Upper lobe of left lung (tissue), 6 donors: ENCODE results near the gene KCNMA1. TPM values are rescaled to one million over a fixed set of nuclear protein-coding genes. Genes with fewer than 3 reads are reported as not detected.
"Not testable (repeated sequence)": the region's sequence is repeated elsewhere in the genome, so short reads cannot be mapped to it uniquely, and the experiment has no call there.

Source experiments
- ATAC-seq, 2 donors: fragments of 200-7000 bp; cut with Tn5 transposase; one replicate each; pipeline ENCODE4 v1.9.1; 2022; ENCODE audit warnings: mild to moderate bottlenecking in 2 of 2, moderate library complexity in 2 of 2; ENCODE audit not compliant: low FRiP score in 2 of 2
- DNase-seq, 2 donors: peaks; one replicate each; pipeline ENCODE4 v3.0.0-alpha.2; 2019 to 2020
- H3K27ac ChIP-seq, 4 donors: fragments of 200-600 bp; sonication (generic); one replicate each; pipeline ENCODE4 v1.5.1; 2016 to 2019
- H3K27me3 ChIP-seq, 4 donors: fragments of 200-600 bp; sonication (generic); one replicate each; pipeline ENCODE4 v1.5.1; 2017 to 2019
- H3K36me3 ChIP-seq, 4 donors: fragments of 200-600 bp; sonication (generic); one replicate each; pipeline ENCODE4 v1.5.1; 2016 to 2019
- H3K4me1 ChIP-seq, 4 donors: fragments of 200-600 bp; sonication (generic); one replicate each; pipeline ENCODE4 v1.5.1; 2018 to 2019
- H3K4me3 ChIP-seq, 4 donors: fragments of 200-600 bp; sonication (generic); one replicate each; pipeline ENCODE4 v1.5.1; 2017 to 2019; ENCODE audit warnings: mild to moderate bottlenecking in 2 of 4, moderate library complexity in 1 of 4
- H3K9me3 ChIP-seq, 4 donors: fragments of 200-600 bp; sonication (generic); one replicate each; pipeline ENCODE4 v1.5.1; 2018 to 2019
- EP300 ChIP-seq, 4 donors: sonication (generic); formaldehyde crosslinking; IDR thresholded peaks; one replicate each; pipeline ENCODE4 v1.5.1; 2017; ENCODE audit warnings: antibody characterized with exemption in 4 of 4, control low read depth in 2 of 4
- POLR2A ChIP-seq, 4 donors: fragments of 450-650 bp; IDR thresholded peaks; one replicate each; pipeline ENCODE4 v1.5.1; 2016 to 2017; ENCODE audit warnings: antibody characterized with exemption in 4 of 4, mild to moderate bottlenecking in 2 of 4
- POLR2AphosphoS5 ChIP-seq, 2 donors: sonication (generic); formaldehyde crosslinking; IDR thresholded peaks; one replicate each; pipeline ENCODE4 v1.5.1; 2017; ENCODE audit warnings: antibody characterized with exemption in 2 of 2
- WGBS, 2 donors: methylation state at CpG; one replicate each; pipeline ENCODE4 v1.1.5; 2017 to 2018; 5-methylcytosine and 5-hydroxymethylcytosine counted together
- total RNA-seq, 6 donors: library from RNA; depleted of rRNA in 4 of 6; stranded (reverse); fragments of >200 nt in 4 of 6; gene quantifications; one replicate each; pipeline versions ENCODE4 v1.1.0 to v1.2.1, GENCODE V29; 2016 to 2021
- TF ChIP-seq, protein P1 (sequence below), 6 experiments: fragments of 450-650 bp in 4 of 6; fragments of 200-600 bp in 2 of 6; sonication (generic) in 2 of 6; IDR thresholded peaks; one replicate each; pipeline ENCODE4 v1.5.1; 2016 to 2019; ENCODE audit warnings: antibody characterized with exemption in 6 of 6
- donor health status: DM: no; HTN: no; CAD: no; lungs with moderate emphysema.
- donor health status: DM: no; HTN: yes; CAD: no; lungs with severe emphysema.

Gene KCNMA1
- total RNA-seq, 6 donors from 2014 or later: 5.8 to 107 (median 22.0) TPM

- H3K36me3 ChIP-seq: no peaks in the 10 kb centered on the region
These were observed 244.8 kb downstream of the KCNMA1 start for GRCh38 chr10:77392851-77393250.

DNA sequence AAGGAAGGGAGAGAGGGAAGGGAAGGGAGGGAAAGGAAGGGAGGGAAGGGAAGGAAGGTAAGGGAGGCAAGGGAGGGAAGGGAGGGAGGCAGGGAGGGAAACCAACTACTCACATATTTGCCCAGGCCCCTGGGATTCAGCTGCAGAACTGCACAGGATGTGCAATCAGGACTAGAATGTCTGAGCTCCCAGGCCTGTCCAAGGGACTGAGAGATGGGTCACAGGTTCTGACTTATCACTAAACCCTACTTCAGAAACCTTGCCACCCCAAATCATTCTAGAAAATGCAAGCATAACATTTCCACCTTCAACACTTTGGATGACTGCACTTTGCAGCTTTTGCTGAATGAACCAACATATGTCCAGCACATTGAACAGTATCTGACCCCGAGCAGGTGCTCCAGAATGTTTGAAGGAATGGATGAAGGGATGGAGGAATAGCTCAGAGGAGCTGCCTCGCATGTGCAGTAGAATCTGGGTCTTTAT lies 245.3 kb downstream of the KCNMA1 start:
- peak; percentile 5 to 36 for ATAC-seq
- H3K27ac ChIP-seq: no peak overlapping the region
- no peak for TF ChIP-seq POLR2A (IDR thresholded peaks at IDR 0.05)
- no peak for TF ChIP-seq POLR2AphosphoS5 (IDR thresholded peaks at IDR 0.05)
- TF ChIP-seq EP300 (IDR thresholded peaks at IDR 0.05): no peak
- TF ChIP-seq, protein P1, sequence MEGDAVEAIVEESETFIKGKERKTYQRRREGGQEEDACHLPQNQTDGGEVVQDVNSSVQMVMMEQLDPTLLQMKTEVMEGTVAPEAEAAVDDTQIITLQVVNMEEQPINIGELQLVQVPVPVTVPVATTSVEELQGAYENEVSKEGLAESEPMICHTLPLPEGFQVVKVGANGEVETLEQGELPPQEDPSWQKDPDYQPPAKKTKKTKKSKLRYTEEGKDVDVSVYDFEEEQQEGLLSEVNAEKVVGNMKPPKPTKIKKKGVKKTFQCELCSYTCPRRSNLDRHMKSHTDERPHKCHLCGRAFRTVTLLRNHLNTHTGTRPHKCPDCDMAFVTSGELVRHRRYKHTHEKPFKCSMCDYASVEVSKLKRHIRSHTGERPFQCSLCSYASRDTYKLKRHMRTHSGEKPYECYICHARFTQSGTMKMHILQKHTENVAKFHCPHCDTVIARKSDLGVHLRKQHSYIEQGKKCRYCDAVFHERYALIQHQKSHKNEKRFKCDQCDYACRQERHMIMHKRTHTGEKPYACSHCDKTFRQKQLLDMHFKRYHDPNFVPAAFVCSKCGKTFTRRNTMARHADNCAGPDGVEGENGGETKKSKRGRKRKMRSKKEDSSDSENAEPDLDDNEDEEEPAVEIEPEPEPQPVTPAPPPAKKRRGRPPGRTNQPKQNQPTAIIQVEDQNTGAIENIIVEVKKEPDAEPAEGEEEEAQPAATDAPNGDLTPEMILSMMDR (IDR thresholded peaks at IDR 0.05): no peak

More at GRCh38 chr10:77392851-77393250, 244.8 kb downstream of the KCNMA1 start:
- Histone ChIP-seq H3K9me3 (no peaks in the 10 kb centered on the region), H3K4me3 (no peak overlapping the region), H3K27ac (no peak overlapping the region), H3K27me3 (no peaks in the 10 kb centered on the region), H3K4me1 (peaks cover 0 to 18% (median 6%) of the 10 kb centered on the region in 4 donors)
- WGBS, 2 donors: 27 to 29% methylated on average over 5 to 6 of the region's 6 CpGs
- peak; percentile 14 to 24 for TF ChIP-seq POLR2AphosphoS5 (IDR thresholded peaks at IDR 0.05)
- TF ChIP-seq POLR2A (IDR thresholded peaks at IDR 0.05): no peak
- ATAC-seq: peak; percentile 57 to 70
- peak in 1 of 2 donors; percentile 65 for DNase-seq

DNA sequence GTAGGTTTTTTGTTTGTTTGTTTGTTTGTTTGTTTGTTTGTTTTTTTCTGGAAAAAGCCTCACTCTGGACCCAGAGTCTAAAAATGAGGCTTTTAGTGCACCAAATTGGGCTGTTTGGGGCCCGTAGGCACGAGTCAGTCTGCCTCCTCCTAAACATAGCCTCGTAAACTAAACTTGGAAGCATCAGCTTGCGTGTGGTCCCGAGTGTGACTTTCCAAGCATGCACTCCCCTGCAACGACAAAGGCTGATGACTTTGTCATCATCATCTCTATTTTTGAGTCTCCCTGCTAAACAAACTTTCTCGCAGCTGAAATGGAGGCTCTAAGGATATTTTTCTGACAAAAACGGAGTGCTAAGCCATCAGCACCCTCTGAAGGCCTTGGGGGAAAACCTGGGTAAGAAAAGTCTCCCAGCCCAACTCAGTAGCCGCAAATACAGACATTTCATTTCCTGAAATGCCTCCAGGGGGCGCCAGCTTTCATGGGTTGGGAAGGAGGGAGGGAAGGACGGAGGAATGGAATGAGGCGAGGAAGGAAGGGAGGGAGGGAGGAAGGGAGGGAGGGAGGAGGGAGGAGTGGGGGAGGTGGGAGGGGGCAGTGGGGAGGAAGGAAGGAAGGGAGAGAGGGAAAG lies 245.9 kb downstream of the KCNMA1 start:
- Histone ChIP-seq H3K27ac (no peak overlapping the region), H3K9me3 (no peaks in the 10 kb centered on the region)
- 33 to 35% methylated on average over 10 to 12 of the region's 12 CpGs for WGBS, 2 donors

More for the DNA sequence above, 245.3 kb downstream of the KCNMA1 start:
- Histone ChIP-seq H3K36me3 (no peaks in the 10 kb centered on the region), H3K4me1 (peaks cover 0 to 18% (median 6%) of the 10 kb centered on the region in 4 donors), H3K9me3 (no peaks in the 10 kb centered on the region), H3K27me3 (no peaks in the 10 kb centered on the region), H3K4me3 (no peak overlapping the region)
- DNase-seq: no peak
- 77 to 91% methylated on average over 2 of the region's 2 CpGs for WGBS, 2 donors

GRCh38 chr10:77390481-77390891 lies 247.1 kb downstream of the KCNMA1 start:
- WGBS, 2 donors: 60 to 77% methylated on average over 2 of the region's 2 CpGs
- peaks cover 0 to 18% (median 6%) of the 10 kb centered on the region in 4 donors for H3K4me1 ChIP-seq
- DNase-seq (no peak), ATAC-seq (no peak)
- no peaks in the 10 kb centered on the region for H3K27me3 ChIP-seq
- H3K4me3 ChIP-seq: no peak overlapping the region
- H3K27ac ChIP-seq: no peak overlapping the region
- H3K36me3 ChIP-seq: no peaks in the 10 kb centered on the region
- TF ChIP-seq EP300 (IDR thresholded peaks at IDR 0.05) (no peak), POLR2AphosphoS5 (IDR thresholded peaks at IDR 0.05) (no peak), POLR2A (IDR thresholded peaks at IDR 0.05) (no peak)
- TF ChIP-seq, protein P1 (IDR thresholded peaks at IDR 0.05): no peak
- H3K9me3 ChIP-seq: no peaks in the 10 kb centered on the region

More for the DNA sequence above, 245.9 kb downstream of the KCNMA1 start:
- Histone ChIP-seq H3K4me3 (no peak overlapping the region), H3K4me1 (peaks cover 0 to 18% (median 6%) of the 10 kb centered on the region in 4 donors), H3K27me3 (no peaks in the 10 kb centered on the region), H3K36me3 (no peaks in the 10 kb centered on the region)
- TF ChIP-seq POLR2AphosphoS5 (IDR thresholded peaks at IDR 0.05) (no peak), POLR2A (IDR thresholded peaks at IDR 0.05) (no peak)
- TF ChIP-seq, protein P1 (IDR thresholded peaks at IDR 0.05): peak in 4 of 6 experiments; percentile 37 to 46 (median 40)
- DNase-seq (peak in 1 of 2 donors; percentile 43), ATAC-seq (peak in 1 of 2 donors; percentile 79)

GRCh38 chr10:77388571-77389100 lies 249.0 kb downstream of the KCNMA1 start:
- no peaks in the 10 kb centered on the region for H3K27me3 ChIP-seq
- no peak overlapping the region for H3K27ac ChIP-seq
- no peaks in the 10 kb centered on the region for H3K36me3 ChIP-seq
- DNase-seq (no peak), ATAC-seq (no peak)
- TF ChIP-seq EP300 (IDR thresholded peaks at IDR 0.05): no peak
- no peak for TF ChIP-seq POLR2AphosphoS5 (IDR thresholded peaks at IDR 0.05)
- H3K4me1 ChIP-seq: peaks cover 0 to 16% (median 6%) of the 10 kb centered on the region in 4 donors
- H3K9me3 ChIP-seq: no peaks in the 10 kb centered on the region
- no peak overlapping the region for H3K4me3 ChIP-seq
- 57 to 81% methylated on average over 2 of the region's 2 CpGs for WGBS, 2 donors

GRCh38 chr10:77387701-77388100 lies 249.9 kb downstream of the KCNMA1 start:
- not testable (repeated sequence) for H3K27ac ChIP-seq, H3K4me1 ChIP-seq, ATAC-seq, H3K9me3 ChIP-seq, H3K27me3 ChIP-seq, H3K36me3 ChIP-seq, DNase-seq, H3K4me3 ChIP-seq
- 82 to 92% methylated on average over 2 of the region's 2 CpGs for WGBS, 2 donors
